Measurements from ENCODE around the gene MORF4L2.

The MORF4L2 gene

GRCh38 chrX:103686199-103687072 is at the start of gene MORF4L2:
Gene MORF4L2, minus strand, starts transcription at chrX:103686699. Its CDS starts 9,672 bp downstream, at chrX:103677027.
- H3K27ac ChIP-seq (ENCODE audit: low read length): peak within 1 kb of the TSS; percentile 99
- peak within 1 kb of the TSS; percentile 67 to 83 for H3K4me3 ChIP-seq (ENCODE audit: low read depth in 1 of 2, low read length in 2 of 2)
- H3K9me3 ChIP-seq (ENCODE audit: control insufficient read depth in 1 of 2, low read length in 2 of 2): no peaks in the 10 kb centered on the region
- peaks cover 9 to 14% of the 10 kb centered on the region in 2 donors for H3K36me3 ChIP-seq (ENCODE audit: control insufficient read depth in 1 of 2, insufficient read depth in 2 of 2, low read length in 2 of 2)
- H3K27me3 ChIP-seq (ENCODE audit: low read depth, low read length): no peaks in the 10 kb centered on the region
- peaks cover 0 to 11% of the 10 kb centered on the region in 2 donors for H3K4me1 ChIP-seq (ENCODE audit: control insufficient read depth in 1 of 2, insufficient read depth in 2 of 2, low read length in 2 of 2)

GRCh38 chrX:103734125-103734760 is 47.7 kb upstream of the MORF4L2 start:
- H3K27me3 ChIP-seq (ENCODE audit: low read depth, low read length): no peaks in the 10 kb centered on the region
- H3K4me3 ChIP-seq (ENCODE audit: low read depth in 1 of 2, low read length in 2 of 2): no peak overlapping the region
- H3K27ac ChIP-seq (ENCODE audit: low read length): no peak overlapping the region
- no peaks in the 10 kb centered on the region for H3K4me1 ChIP-seq (ENCODE audit: control insufficient read depth in 1 of 2, insufficient read depth in 2 of 2, low read length in 2 of 2)
- no peaks in the 10 kb centered on the region for H3K9me3 ChIP-seq (ENCODE audit: control insufficient read depth in 1 of 2, low read length in 2 of 2)
- H3K36me3 ChIP-seq (ENCODE audit: control insufficient read depth in 1 of 2, insufficient read depth in 2 of 2, low read length in 2 of 2): no peaks in the 10 kb centered on the region

GRCh38 chrX:103733017-103733416 is 46.5 kb upstream of the MORF4L2 start:
- no peaks in the 10 kb centered on the region for H3K36me3 ChIP-seq (ENCODE audit: control insufficient read depth in 1 of 2, insufficient read depth in 2 of 2, low read length in 2 of 2)
- H3K4me3 ChIP-seq (ENCODE audit: low read depth in 1 of 2, low read length in 2 of 2): no peak overlapping the region
- H3K9me3 ChIP-seq (ENCODE audit: control insufficient read depth in 1 of 2, low read length in 2 of 2): no peaks in the 10 kb centered on the region
- no peaks in the 10 kb centered on the region for H3K4me1 ChIP-seq (ENCODE audit: control insufficient read depth in 1 of 2, insufficient read depth in 2 of 2, low read length in 2 of 2)
- H3K27me3 ChIP-seq (ENCODE audit: low read depth, low read length): no peaks in the 10 kb centered on the region
- no peak overlapping the region for H3K27ac ChIP-seq (ENCODE audit: low read length)

GRCh38 chrX:103730796-103731493 is 44.4 kb upstream of the MORF4L2 start:
- H3K9me3 ChIP-seq (ENCODE audit: control insufficient read depth in 1 of 2, low read length in 2 of 2): no peaks in the 10 kb centered on the region
- H3K4me1 ChIP-seq (ENCODE audit: control insufficient read depth in 1 of 2, insufficient read depth in 2 of 2, low read length in 2 of 2): no peaks in the 10 kb centered on the region
- H3K4me3 ChIP-seq (ENCODE audit: low read depth in 1 of 2, low read length in 2 of 2): no peak overlapping the region
- no peaks in the 10 kb centered on the region for H3K36me3 ChIP-seq (ENCODE audit: control insufficient read depth in 1 of 2, insufficient read depth in 2 of 2, low read length in 2 of 2)
- H3K27ac ChIP-seq (ENCODE audit: low read length): no peak overlapping the region
- no peaks in the 10 kb centered on the region for H3K27me3 ChIP-seq (ENCODE audit: low read depth, low read length)

- H3K9me3 ChIP-seq (ENCODE audit: control insufficient read depth in 1 of 2, low read length in 2 of 2): no peaks in the 10 kb centered on the region
- H3K27ac ChIP-seq (ENCODE audit: low read length): no peak overlapping the region
- no peaks in the 10 kb centered on the region for H3K4me1 ChIP-seq (ENCODE audit: control insufficient read depth in 1 of 2, insufficient read depth in 2 of 2, low read length in 2 of 2)
- no peaks in the 10 kb centered on the region for H3K27me3 ChIP-seq (ENCODE audit: low read depth, low read length)
- no peak overlapping the region for H3K4me3 ChIP-seq (ENCODE audit: low read depth in 1 of 2, low read length in 2 of 2)
- H3K36me3 ChIP-seq (ENCODE audit: control insufficient read depth in 1 of 2, insufficient read depth in 2 of 2, low read length in 2 of 2): no peaks in the 10 kb centered on the region
These were observed 43.8 kb upstream of the MORF4L2 start for GRCh38 chrX:103730147-103730795.

- H3K4me3 ChIP-seq (ENCODE audit: low read depth in 1 of 2, low read length in 2 of 2): no peak overlapping the region
- H3K4me1 ChIP-seq (ENCODE audit: control insufficient read depth in 1 of 2, insufficient read depth in 2 of 2, low read length in 2 of 2): no peaks in the 10 kb centered on the region
- no peaks in the 10 kb centered on the region for H3K27me3 ChIP-seq (ENCODE audit: low read depth, low read length)
- H3K36me3 ChIP-seq (ENCODE audit: control insufficient read depth in 1 of 2, insufficient read depth in 2 of 2, low read length in 2 of 2): no peaks in the 10 kb centered on the region
- no peaks in the 10 kb centered on the region for H3K9me3 ChIP-seq (ENCODE audit: control insufficient read depth in 1 of 2, low read length in 2 of 2)
- H3K27ac ChIP-seq (ENCODE audit: low read length): no peak overlapping the region
These were observed 42.5 kb upstream of the MORF4L2 start for GRCh38 chrX:103729015-103729414.

- no peaks in the 10 kb centered on the region for H3K27me3 ChIP-seq (ENCODE audit: low read depth, low read length)
- no peak overlapping the region for H3K27ac ChIP-seq (ENCODE audit: low read length)
- no peaks in the 10 kb centered on the region for H3K4me1 ChIP-seq (ENCODE audit: control insufficient read depth in 1 of 2, insufficient read depth in 2 of 2, low read length in 2 of 2)
- H3K36me3 ChIP-seq (ENCODE audit: control insufficient read depth in 1 of 2, insufficient read depth in 2 of 2, low read length in 2 of 2): no peaks in the 10 kb centered on the region
- no peak overlapping the region for H3K4me3 ChIP-seq (ENCODE audit: low read depth in 1 of 2, low read length in 2 of 2)
- no peaks in the 10 kb centered on the region for H3K9me3 ChIP-seq (ENCODE audit: control insufficient read depth in 1 of 2, low read length in 2 of 2)
These were observed 40.6 kb upstream of the MORF4L2 start for GRCh38 chrX:103727115-103727514.

GRCh38 chrX:103726477-103726876 is 40.0 kb upstream of the MORF4L2 start:
- Histone ChIP-seq H3K27ac (ENCODE audit: low read length) (no peak overlapping the region), H3K4me1 (ENCODE audit: control insufficient read depth in 1 of 2, insufficient read depth in 2 of 2, low read length in 2 of 2) (no peaks in the 10 kb centered on the region), H3K4me3 (ENCODE audit: low read depth in 1 of 2, low read length in 2 of 2) (no peak overlapping the region), H3K36me3 (ENCODE audit: control insufficient read depth in 1 of 2, insufficient read depth in 2 of 2, low read length in 2 of 2) (no peaks in the 10 kb centered on the region), H3K27me3 (ENCODE audit: low read depth, low read length) (no peaks in the 10 kb centered on the region), H3K9me3 (ENCODE audit: control insufficient read depth in 1 of 2, low read length in 2 of 2) (no peaks in the 10 kb centered on the region)

GRCh38 chrX:103722505-103722904 is 36.0 kb upstream of the MORF4L2 start:
- Histone ChIP-seq H3K27ac (ENCODE audit: low read length) (no peak overlapping the region), H3K36me3 (ENCODE audit: control insufficient read depth in 1 of 2, insufficient read depth in 2 of 2, low read length in 2 of 2) (no peaks in the 10 kb centered on the region), H3K4me3 (ENCODE audit: low read depth in 1 of 2, low read length in 2 of 2) (no peak overlapping the region), H3K4me1 (ENCODE audit: control insufficient read depth in 1 of 2, insufficient read depth in 2 of 2, low read length in 2 of 2) (no peaks in the 10 kb centered on the region), H3K27me3 (ENCODE audit: low read depth, low read length) (no peaks in the 10 kb centered on the region), H3K9me3 (ENCODE audit: control insufficient read depth in 1 of 2, low read length in 2 of 2) (no peaks in the 10 kb centered on the region)

- Histone ChIP-seq H3K9me3 (ENCODE audit: control insufficient read depth in 1 of 2, low read length in 2 of 2) (no peaks in the 10 kb centered on the region), H3K4me3 (ENCODE audit: low read depth in 1 of 2, low read length in 2 of 2) (no peak overlapping the region), H3K27ac (ENCODE audit: low read length) (no peak overlapping the region), H3K36me3 (ENCODE audit: control insufficient read depth in 1 of 2, insufficient read depth in 2 of 2, low read length in 2 of 2) (no peaks in the 10 kb centered on the region), H3K4me1 (ENCODE audit: control insufficient read depth in 1 of 2, insufficient read depth in 2 of 2, low read length in 2 of 2) (no peaks in the 10 kb centered on the region), H3K27me3 (ENCODE audit: low read depth, low read length) (no peaks in the 10 kb centered on the region)
These were observed 31.6 kb upstream of the MORF4L2 start for GRCh38 chrX:103718120-103718519.

- Histone ChIP-seq H3K4me3 (ENCODE audit: low read depth in 1 of 2, low read length in 2 of 2) (no peak overlapping the region), H3K27ac (ENCODE audit: low read length) (peak overlapping the region; percentile 67), H3K4me1 (ENCODE audit: control insufficient read depth in 1 of 2, insufficient read depth in 2 of 2, low read length in 2 of 2) (no peaks in the 10 kb centered on the region), H3K36me3 (ENCODE audit: control insufficient read depth in 1 of 2, insufficient read depth in 2 of 2, low read length in 2 of 2) (no peaks in the 10 kb centered on the region), H3K9me3 (ENCODE audit: control insufficient read depth in 1 of 2, low read length in 2 of 2) (no peaks in the 10 kb centered on the region), H3K27me3 (ENCODE audit: low read depth, low read length) (no peaks in the 10 kb centered on the region)
These were observed 30.5 kb upstream of the MORF4L2 start for GRCh38 chrX:103716962-103717361.
